ENCODE measurements around the gene TMED4. TPM values are rescaled to one million over a fixed set of nuclear protein-coding genes. Genes with fewer than 3 reads are reported as not detected.

The TMED4 gene
- polyA plus RNA-seq, 3 donors, result 45.7 to 76.7 (median 49.0) TPM

- peak overlapping the region; percentile 62 to 90 (median 81) for H3K4me3 ChIP-seq (replicated peaks in 1 of 3; ENCODE audit: low read depth in 2 of 3, low read length in 3 of 3)
- H3K27me3 ChIP-seq (ENCODE audit: control insufficient read depth in 2 of 2, insufficient read depth in 2 of 2, low read length in 2 of 2), result no peaks in the 10 kb centered on the region
- peaks cover 38% of the 10 kb centered on the region for H3K79me2 ChIP-seq (ENCODE audit: insufficient read depth, low read length)
- peak overlapping the region; percentile 79 for H2AFZ ChIP-seq (ENCODE audit: insufficient read depth, low read depth, low read length, poor library complexity, severe bottlenecking)
- H3K27ac ChIP-seq (ENCODE audit: low read depth in 1 of 2, low read length in 2 of 2), result peak overlapping the region; percentile 94 to 99
- H3K9me3 ChIP-seq (replicated peaks in 1 of 2; ENCODE audit: control insufficient read depth in 1 of 2, insufficient read depth in 1 of 2, low read length in 2 of 2), result no peaks in the 10 kb centered on the region
- H3K4me2 ChIP-seq (replicated peaks; ENCODE audit: extremely low read depth, low read length, poor library complexity, severe bottlenecking), result peak overlapping the region; percentile 79
- peak overlapping the region; percentile 87 to 95 for H3K4me3 Mint-ChIP-seq
- peaks cover 24 to 25% of the 10 kb centered on the region in 2 donors for H3K36me3 ChIP-seq (replicated peaks in 1 of 2; ENCODE audit: control insufficient read depth in 1 of 2, insufficient read depth in 2 of 2, low read length in 2 of 2)
- H3K4me1 ChIP-seq (ENCODE audit: control insufficient read depth in 1 of 2, insufficient read depth in 2 of 2, low read length in 2 of 2), result peaks cover 18 to 22% of the 10 kb centered on the region in 2 donors
- H4K20me1 ChIP-seq (ENCODE audit: insufficient read depth, low read length), result no peaks in the 10 kb centered on the region
- 12% methylated on average over 20 of the region's 30 CpGs for WGBS (ENCODE audit: insufficient coverage)
- H3K4me1 Mint-ChIP-seq, result peaks cover 20% of the 10 kb centered on the region
- H3K9ac ChIP-seq (ENCODE audit: insufficient read depth, low read length, poor library complexity, severe bottlenecking), result peak overlapping the region; percentile 94
- peak overlapping the region; percentile 97 to 99 (median 99) for H3K27ac Mint-ChIP-seq
- no peaks in the 10 kb centered on the region for H3K9me3 Mint-ChIP-seq
- no peaks in the 10 kb centered on the region for H3K27me3 Mint-ChIP-seq (ENCODE audit: low read depth in 3 of 3)
- intact Hi-C loops (cut with micrococcal nuclease), result loop anchor here (5.0 to 10.0 kb wide), 4 partner anchors 54 to 531 kb away; partner anchors contain the start of genes H2AZ2 (in 1 of the 2), PURB (in 1 of the 2) and TBRG4 (in 1 of the 2)
- H3K36me3 Mint-ChIP-seq, result peaks cover 24 to 39% of the 10 kb centered on the region in 2 donors
- TF ChIP-seq CTCF (IDR thresholded peaks at IDR 0.05), result no peak
- DNase-seq, result peak in 2 of 3 donors; percentile 9 to 42
These were observed 819 bp downstream of the TMED4 start for GRCh38 chr7:44580945-44581878.

GRCh38 chr7:44576228-44576627 lies 5.8 kb downstream of the TMED4 start:
- Histone ChIP-seq H3K36me3 (replicated peaks in 1 of 2; ENCODE audit: control insufficient read depth in 1 of 2, insufficient read depth in 2 of 2, low read length in 2 of 2) (peaks cover 42 to 55% of the 10 kb centered on the region in 2 donors), H3K9me3 (replicated peaks in 1 of 2; ENCODE audit: control insufficient read depth in 1 of 2, insufficient read depth in 1 of 2, low read length in 2 of 2) (no peaks in the 10 kb centered on the region), H3K4me3 (replicated peaks in 1 of 3; ENCODE audit: low read depth in 2 of 3, low read length in 3 of 3) (no peak overlapping the region), H3K4me2 (replicated peaks; ENCODE audit: extremely low read depth, low read length, poor library complexity, severe bottlenecking) (no peak overlapping the region), H2AFZ (ENCODE audit: insufficient read depth, low read depth, low read length, poor library complexity, severe bottlenecking) (no peak overlapping the region), H3K9ac (ENCODE audit: insufficient read depth, low read length, poor library complexity, severe bottlenecking) (no peak overlapping the region), H3K27me3 (ENCODE audit: control insufficient read depth in 2 of 2, insufficient read depth in 2 of 2, low read length in 2 of 2) (no peaks in the 10 kb centered on the region), H4K20me1 (ENCODE audit: insufficient read depth, low read length) (no peaks in the 10 kb centered on the region), H3K4me1 (ENCODE audit: control insufficient read depth in 1 of 2, insufficient read depth in 2 of 2, low read length in 2 of 2) (peaks cover 26 to 32% of the 10 kb centered on the region in 2 donors), H3K79me2 (ENCODE audit: insufficient read depth, low read length) (peaks cover 64% of the 10 kb centered on the region), H3K27ac (ENCODE audit: low read depth in 1 of 2, low read length in 2 of 2) (no peak overlapping the region)
- Mint-ChIP-seq H3K4me1 (peaks cover 35% of the 10 kb centered on the region), H3K27ac (peak overlapping the region in 3 of 7 donors; percentile 34 to 99 (median 54)), H3K4me3 (no peak overlapping the region), H3K9me3 (no peaks in the 10 kb centered on the region), H3K27me3 (ENCODE audit: low read depth in 3 of 3) (no peaks in the 10 kb centered on the region), H3K36me3 (peaks cover 47 to 67% of the 10 kb centered on the region in 2 donors)
- no peak for DNase-seq
- intact Hi-C loops (cut with micrococcal nuclease), result loop anchor here (10.0 kb wide), 2 partner anchors 539 to 741 kb away; partner anchors contain the start of gene TBRG4 (in 1 of the 2)
- WGBS (ENCODE audit: insufficient coverage), result 50% methylated on average over 1 of the region's 2 CpGs
- TF ChIP-seq CTCF (IDR thresholded peaks at IDR 0.05), result no peak

Data from CD14-positive monocyte (primary cell).